Activated naive CD4-positive, alpha-beta T cell treated with anti-CD3 and anti-CD28 coated beads, Interleukin-2, amount 50 U/mL, for 16 hours (primary cell): ENCODE results near the gene CRK.

Experiments used
- DNase-seq: peaks from one replicate; pipeline ENCODE4 v3.0.0-alpha.2; 2020

CRK gene

DNA sequence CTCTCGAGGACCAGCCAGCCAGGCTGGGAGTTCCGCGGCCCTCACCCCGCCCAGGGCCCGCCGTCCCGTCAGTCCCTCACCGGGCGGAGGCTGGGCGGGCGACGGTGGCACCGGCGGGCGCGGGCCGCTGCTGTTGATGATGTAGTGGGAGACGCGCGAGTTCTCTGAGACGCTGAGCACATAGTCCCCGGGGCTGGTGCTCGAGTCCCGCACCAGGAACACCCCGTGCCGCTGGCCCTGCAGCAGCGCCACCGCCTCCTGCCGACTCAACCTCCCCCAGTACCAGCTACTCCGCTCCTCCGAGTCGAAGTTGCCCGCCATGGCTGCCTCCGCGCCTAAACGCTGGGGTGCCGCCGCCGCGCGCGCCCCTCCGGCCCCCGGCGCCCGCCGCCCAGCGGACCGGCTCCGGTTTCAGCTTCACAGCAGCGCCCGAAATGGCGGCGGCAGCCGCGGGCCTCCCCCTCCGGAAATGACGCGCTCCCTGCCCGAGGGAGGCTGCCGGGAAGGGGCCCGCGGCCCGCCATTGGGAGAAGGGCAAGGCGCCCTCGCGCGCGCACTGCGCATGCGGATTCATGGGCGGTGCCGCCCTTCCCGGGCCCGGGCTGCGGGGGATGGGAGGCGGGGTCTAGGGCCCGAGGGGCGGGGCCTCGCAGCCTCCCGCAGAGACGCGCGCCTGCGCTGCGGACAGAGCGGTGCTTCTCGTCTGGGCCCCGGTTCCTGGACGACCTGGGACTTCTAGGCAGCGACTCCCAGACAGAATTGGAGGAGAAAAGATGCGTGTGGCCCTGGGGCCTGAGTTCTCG is at the start of gene CRK:
CRK (minus strand) TSS at position 436 of the 803 bp plus-strand sequence; CDS start at position 321, 115 bp downstream.
- peak; percentile 98 for DNase-seq

GRCh38 chr17:1505586-1505985 is 49.6 kb upstream of the CRK start:
- no peak for DNase-seq

GRCh38 chr17:1504866-1505265 is 48.8 kb upstream of the CRK start:
- no peak for DNase-seq

DNA sequence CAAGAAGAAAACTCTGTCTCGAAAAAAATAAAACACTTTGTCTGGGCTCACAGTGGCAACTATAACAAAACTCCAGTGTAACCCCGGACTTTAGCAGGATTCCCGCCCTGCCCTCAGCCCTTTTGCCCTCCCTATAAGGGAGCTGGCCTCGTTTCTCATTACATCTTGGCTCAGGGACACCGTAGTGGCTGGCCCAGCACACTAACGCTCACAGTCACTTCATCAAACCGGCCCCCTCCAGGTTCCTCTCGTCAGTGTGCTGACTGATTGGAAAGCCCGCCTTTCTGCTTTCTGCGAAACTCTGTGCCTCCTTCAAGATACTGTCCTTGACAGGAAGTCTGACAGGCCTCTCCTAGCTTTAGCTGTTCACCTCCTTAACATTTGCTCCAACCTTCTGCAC is 47.7 kb upstream of the CRK start:
- no peak for DNase-seq

GRCh38 chr17:1498869-1499268 is 42.8 kb upstream of the CRK start:
- DNase-seq, result no peak

- no peak for DNase-seq
Observed at GRCh38 chr17:1498233-1498632, 42.2 kb upstream of the CRK start.

DNA sequence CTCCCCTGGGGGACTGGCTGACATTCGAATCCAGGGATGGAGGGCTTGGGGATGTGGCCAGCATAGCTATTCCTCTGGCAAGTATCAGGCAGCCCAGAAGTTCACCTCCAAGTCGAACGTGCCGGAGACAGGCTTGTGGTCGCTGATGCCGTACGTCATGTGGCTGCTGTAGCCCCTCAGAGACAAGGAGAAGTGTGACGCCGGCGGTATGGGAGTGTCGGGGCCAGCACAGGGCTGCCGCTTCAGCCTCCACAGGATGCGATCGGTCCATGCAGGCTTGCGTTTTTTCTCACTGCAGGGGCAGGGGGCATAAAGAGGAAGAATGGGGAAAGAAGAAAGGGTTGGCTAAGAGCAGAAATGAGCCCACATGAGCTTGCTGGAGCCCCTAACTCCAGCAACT is 41.8 kb upstream of the CRK start:
- no peak for DNase-seq

DNA sequence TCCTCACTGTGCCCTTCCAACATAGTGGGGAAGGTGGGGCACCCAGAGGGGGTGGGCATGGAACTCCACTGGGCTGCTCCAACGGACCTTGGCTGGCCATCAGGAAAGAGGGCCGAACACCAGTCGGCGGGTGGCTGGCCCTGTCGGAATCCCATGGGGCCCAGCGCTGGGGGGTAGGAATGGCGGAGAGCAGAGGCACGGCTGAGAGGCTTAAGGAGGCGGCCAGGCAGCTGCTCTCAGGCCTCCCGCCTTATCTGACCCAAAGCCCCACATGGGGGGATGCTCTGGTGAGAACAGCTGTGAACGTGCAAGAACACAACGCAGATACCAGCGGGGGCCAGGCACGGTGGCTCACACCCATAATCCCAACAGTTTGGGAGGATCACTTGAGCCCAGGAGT is 40.8 kb upstream of the CRK start:
- no peak for DNase-seq

DNA sequence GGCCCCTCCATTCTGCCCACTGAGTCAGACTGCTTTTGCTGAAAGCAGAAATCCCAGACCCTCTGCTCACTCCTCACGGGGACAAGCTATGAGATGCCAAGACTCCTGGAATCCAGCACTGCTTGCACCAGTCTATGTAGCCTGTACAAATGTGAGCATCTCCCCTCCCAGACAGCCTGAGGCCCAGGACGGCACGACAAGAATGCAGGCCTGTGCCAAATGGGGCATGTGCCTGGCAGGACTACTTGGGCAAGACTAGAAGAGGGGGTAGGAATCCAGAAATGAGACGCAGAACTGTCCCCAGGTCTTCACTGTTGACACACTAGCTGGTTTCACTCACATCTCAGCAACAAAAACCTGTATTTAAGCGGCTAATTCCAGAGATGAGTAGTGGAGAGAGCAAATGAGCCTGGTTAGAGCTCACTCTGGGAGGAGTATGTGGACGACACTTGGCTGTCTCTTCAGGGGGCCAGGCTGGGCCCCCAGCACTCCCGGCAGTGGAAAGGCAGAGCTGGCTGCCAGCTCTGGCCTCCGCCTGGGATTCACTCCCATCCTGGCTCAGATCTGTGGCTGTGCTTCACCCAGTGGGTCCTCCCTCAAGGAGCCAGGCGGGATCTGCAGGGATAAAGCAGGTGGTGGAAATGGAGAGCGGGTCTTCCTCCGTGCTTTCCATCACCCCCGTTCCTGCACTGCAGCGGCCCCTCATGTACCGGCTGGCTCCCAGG is 39.4 kb upstream of the CRK start:
- DNase-seq, result no peak

DNA sequence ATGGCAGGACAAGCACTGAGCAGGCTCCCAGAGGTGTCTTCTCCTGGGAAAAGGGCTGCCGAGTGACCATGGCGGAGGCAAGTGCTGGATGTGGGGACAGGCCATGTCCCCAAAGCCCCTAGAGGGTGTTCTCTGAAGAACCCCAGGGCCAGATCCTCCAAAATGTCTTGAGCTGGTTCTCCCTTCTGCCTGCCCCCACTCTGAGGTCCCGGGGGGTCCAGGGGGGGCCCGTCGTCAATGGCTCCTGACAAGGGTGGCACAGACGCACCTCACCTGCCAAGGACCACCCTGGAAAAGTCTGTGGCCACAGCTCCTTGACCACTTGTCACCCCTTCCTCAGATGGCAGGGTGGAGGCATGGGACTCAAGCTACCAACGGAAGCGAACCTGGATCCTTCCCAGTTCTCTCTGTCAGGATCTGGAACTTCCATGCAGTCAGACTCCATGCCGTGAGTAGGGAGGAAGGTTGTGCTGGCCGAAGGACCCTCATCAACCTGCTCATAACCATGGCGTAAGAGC is 38.8 kb upstream of the CRK start:
- DNase-seq, result no peak

GRCh38 chr17:1494203-1494602 is 38.2 kb upstream of the CRK start:
- no peak for DNase-seq

DNA sequence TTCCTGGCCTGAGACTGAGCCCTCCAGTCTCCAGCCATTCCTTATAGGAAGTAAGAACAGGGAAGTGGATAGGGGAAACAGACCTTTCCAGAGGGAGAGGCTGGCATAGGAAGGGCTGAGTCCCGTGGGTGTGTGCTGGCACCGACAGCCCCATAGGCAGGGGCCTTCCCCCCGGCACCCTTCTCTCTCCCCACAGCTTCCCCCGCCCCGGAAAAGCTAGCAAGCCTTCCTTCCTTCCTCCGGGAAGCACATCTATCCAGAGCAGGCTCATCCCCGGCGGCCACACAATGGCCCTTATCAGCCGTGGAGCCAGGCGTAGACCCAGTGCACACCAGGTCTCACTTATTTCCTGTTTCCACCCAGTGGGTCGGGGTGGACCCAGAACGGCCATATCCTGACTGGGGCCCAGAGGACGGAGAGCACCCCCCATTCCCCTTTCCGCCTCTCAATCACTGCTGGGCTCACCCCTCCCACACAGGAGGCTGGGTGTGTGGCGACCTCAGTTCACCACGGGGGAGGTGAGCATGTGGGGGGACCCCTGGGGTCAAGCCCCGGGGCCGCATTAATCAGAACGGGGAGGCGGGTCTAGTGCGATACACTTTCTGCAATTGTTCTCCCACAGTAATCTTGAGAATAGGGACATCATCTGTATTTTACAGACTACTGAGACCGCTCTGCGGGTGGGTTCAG is 37.4 kb upstream of the CRK start:
- no peak for DNase-seq

DNA sequence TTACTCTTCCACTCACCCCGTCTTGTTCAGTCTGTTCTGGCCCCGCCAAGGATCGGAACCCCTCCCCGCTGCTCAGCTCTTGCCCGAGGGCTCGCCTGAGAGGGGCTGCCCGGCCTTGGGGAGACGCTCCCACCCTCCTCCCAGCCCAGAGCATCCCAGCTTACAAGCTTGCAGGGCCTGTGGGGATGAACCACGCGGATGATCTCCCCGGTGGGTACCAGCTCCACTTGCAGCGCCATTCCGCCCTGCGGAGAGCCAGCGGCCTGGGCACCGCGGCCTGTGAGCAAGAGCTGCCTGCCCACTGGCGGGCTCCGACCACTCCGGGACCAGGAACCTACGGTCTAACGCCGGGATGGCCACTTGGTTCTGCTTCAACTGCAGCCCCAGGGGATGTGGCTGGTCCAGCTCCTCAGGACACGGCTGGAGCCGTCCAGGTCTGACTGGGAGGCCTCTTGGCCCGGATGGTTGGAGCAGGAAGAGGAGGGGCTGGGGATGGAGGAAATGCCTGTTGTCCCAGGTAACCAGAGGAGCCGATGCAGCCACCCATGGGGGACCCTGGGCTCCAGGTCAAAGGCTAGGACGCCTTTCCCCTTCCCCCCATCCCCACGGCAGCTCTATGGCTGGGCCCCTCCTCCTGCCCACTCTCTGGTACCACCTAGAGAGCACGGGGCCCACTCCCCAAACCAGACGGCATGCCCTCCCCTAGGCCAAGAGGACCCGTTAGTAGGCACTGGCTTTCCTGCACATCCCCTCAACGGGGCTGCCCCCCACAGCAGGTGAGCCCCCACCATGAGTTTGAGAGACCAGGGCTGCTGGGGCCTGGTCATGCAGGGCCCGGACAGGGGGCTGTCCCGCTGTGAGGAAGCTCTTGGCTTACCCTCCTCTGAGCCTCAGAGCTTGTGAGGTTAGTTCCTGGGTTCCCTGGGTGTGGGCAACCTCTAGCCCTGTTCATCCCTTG is 36.5 kb upstream of the CRK start, which contains the start of gene MYO1C:
MYO1C (minus strand) TSS at position 438 of the 958 bp plus-strand sequence; CDS start at position 239, 199 bp downstream.
- DNase-seq, result no peak

DNA sequence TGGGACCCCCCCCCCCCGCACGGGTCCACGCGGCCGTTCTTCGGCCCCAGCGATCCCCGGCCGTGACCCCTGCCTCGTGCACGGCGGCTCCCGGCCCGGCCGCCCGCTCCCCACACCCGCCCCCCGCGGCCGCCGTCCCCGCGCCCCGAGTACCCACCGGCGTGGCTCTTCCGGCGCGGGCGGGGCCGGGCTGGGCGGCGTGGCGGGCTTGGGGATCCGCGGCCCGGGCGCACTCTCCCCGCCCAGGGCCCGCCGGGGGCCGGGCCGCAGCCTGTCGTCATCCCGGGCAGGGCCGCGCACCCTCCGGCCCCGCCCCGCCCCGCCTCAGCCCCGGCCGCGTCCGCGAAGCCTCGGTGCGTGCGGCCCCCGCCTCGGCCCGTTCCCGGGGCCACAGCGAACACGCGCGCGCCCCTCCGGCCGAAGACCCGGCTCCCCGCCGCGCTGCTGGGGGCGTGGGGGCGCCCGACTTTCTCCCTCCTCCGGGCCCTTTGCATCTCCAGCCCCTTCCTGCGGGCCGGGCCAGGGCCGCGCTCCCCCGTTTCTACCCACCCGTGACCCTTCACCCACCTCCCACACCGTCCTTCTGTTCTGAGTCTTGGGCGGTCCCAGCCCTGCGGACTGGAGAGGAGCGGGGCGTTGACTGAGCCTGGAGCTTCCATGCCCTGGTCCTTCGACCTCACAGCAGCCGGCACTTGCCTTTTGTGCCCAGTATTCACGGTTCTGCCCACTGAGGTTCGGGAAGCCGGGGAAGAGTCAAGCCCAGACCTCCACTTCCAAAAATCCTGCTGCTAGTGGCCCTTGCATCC is 35.6 kb upstream of the CRK start:
- DNase-seq, result no peak

DNA sequence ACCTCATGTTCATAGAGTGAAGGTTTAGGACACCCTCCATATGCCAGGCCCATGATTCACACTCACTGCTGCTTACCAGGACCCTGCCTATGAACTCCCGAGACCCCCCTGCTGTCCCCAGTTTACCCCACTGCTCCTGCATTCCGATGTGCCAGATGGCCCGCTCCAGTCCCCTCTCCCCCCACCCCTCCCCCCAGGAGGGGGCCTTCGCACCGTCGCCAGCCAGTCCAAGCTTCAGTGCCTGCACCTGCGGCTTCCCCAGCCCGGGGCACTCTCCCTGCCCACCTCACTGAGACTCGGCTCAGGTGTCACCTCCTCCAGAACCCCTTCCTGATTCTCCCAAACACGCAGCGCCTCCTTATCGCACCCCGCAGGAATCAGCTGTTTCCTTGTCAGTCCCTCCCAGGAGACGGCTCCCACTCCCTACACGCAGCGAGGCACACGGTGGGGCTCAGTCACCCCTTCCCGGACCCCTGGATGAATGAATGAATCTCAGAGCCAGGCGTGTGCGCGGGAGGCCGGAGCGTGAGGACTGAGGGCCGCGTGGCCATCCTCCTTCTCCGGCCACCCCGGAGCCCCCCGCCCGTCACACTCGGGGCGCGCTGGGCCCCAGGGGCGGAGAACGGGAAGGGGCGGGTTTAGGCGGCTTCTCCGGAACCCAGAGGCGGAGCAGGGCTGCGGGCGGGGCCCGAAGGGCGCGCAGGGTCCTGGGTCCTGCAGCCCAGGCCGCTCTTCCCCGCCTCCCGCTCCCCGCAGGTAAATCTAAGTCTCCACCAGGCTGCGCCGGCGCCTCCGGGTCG is 34.8 kb upstream of the CRK start:
- DNase-seq, result peak; percentile 65

GRCh38 chr17:1488826-1489270 is 32.8 kb upstream of the CRK start:
- DNase-seq, result no peak

GRCh38 chr17:1487939-1488825 is 32.1 kb upstream of the CRK start:
- DNase-seq, result peak; percentile 62

GRCh38 chr17:1486802-1487695 is 31.0 kb upstream of the CRK start:
- peak; percentile 79 for DNase-seq
